OCI-LY7 (cell line): ENCODE results near the gene FAM149B1. TPM values are rescaled to one million over a fixed set of nuclear protein-coding genes. Genes with fewer than 3 reads are reported as not detected.

Experiments used
- BruUV-seq: library from RNA; stranded (reverse); fragments of 400-500 nt; replicated peaks from 2 replicates; lab custom pipeline; 2021; lab: Mats Ljungman, UMichigan
- CTCF ChIA-PET: fragments of 300-600 bp; sonication (Branson Sonifier 250); formaldehyde crosslinking; loops from one replicate; lab custom pipeline; 2022; ENCODE audit warnings: antibody characterized with exemption; ENCODE audit not compliant: unreplicated experiment; lab: Charles Lee
- POLR2A ChIA-PET: fragments of 300-600 bp; sonication (Branson Sonifier 250); formaldehyde crosslinking; loops from one replicate; lab custom pipeline; 2022; ENCODE audit warnings: antibody characterized with exemption; lab: Charles Lee
- DNase-seq: peaks from one replicate; pipeline ENCODE4 v3.0.0-alpha.2; 2015; ENCODE audit warnings: low spot score
- H2AFZ ChIP-seq: fragments of 200-600 bp; sonication (generic), shearing (Covaris generic); 2 replicates; pipeline ENCODE4 v1.6.1; 2014; ENCODE audit warnings: mild to moderate bottlenecking, antibody characterized with exemption, low read length, moderate library complexity
- H3K27ac ChIP-seq: fragments of 200-600 bp; sonication (generic); 2 replicates; pipeline ENCODE4 v1.5.1; 2014; ENCODE audit warnings: mixed run types, low read depth, mild to moderate bottlenecking, moderate library complexity, low read length, inconsistent platforms; ENCODE audit not compliant: poor library complexity, severe bottlenecking
- H3K36me3 ChIP-seq: fragments of 200-600 bp; sonication (generic); 2 replicates; pipeline ENCODE4 v1.6.1; 2014; ENCODE audit warnings: mild to moderate bottlenecking, antibody characterized with exemption, low read length, moderate library complexity, mixed read lengths; ENCODE audit not compliant: insufficient read depth
- H3K4me1 ChIP-seq: fragments of 200-600 bp; sonication (generic); 2 replicates; pipeline ENCODE4 v1.5.1; 2014; ENCODE audit warnings: mild to moderate bottlenecking, low read length; ENCODE audit not compliant: insufficient read depth, poor library complexity, severe bottlenecking
- H3K4me2 ChIP-seq: fragments of 200-600 bp; sonication (generic); 2 replicates; pipeline ENCODE4 v1.6.1; 2014; ENCODE audit warnings: mild to moderate bottlenecking, low read length
- H3K4me3 ChIP-seq: fragments of 200-600 bp; sonication (generic); 2 replicates; pipeline ENCODE4 v1.5.1; 2014; ENCODE audit warnings: mild to moderate bottlenecking, low read depth, low read length; ENCODE audit not compliant: poor library complexity, severe bottlenecking
- H3K79me2 ChIP-seq: fragments of 200-600 bp; sonication (generic); 2 replicates; pipeline ENCODE4 v1.6.1; 2016; ENCODE audit warnings: low read depth, mild to moderate bottlenecking, low read length, moderate library complexity, mixed read lengths; ENCODE audit not compliant: insufficient read depth
- H3K9me2 ChIP-seq: fragments of 200-600 bp; sonication (generic); 2 replicates; pipeline ENCODE4 v1.6.1; 2016; ENCODE audit warnings: mild to moderate bottlenecking, low read length, mixed read lengths; ENCODE audit not compliant: insufficient read depth
- H3K9me3 ChIP-seq: fragments of 200-600 bp; sonication (generic); 2 replicates; pipeline ENCODE4 v1.6.1; 2014; ENCODE audit warnings: mild to moderate bottlenecking, mixed run types, low read length, mixed read lengths
- H4K20me1 ChIP-seq: fragments of 200-600 bp; sonication (generic); 2 replicates; pipeline ENCODE4 v1.6.1; 2014; ENCODE audit warnings: mild to moderate bottlenecking, antibody characterized with exemption, low read length, moderate library complexity, mixed read lengths; ENCODE audit not compliant: insufficient read depth
- CTCF ChIP-seq: fragments of 200-600 bp; sonication (generic); conservative IDR thresholded peaks from 2 replicates; pipeline ENCODE4 v1.5.1; 2014; ENCODE audit warnings: mild to moderate bottlenecking, antibody characterized with exemption, low read length, moderate library complexity, mixed read lengths
- EZH2phosphoT487 ChIP-seq: fragments of 200-600 bp; sonication (generic); IDR thresholded peaks from 2 replicates; pipeline ENCODE4 v1.6.1; 2018; ENCODE audit warnings: low read depth, borderline replicate concordance, mild to moderate bottlenecking, mixed run types, antibody characterized with exemption, low read length, moderate library complexity, mixed read lengths
- intact Hi-C: fragments of 100-400 bp; cut with micrococcal nuclease; formaldehyde crosslinking; loops from one replicate; pipeline ENCODE4 v1.10.0; 2022; ENCODE audit not compliant: unreplicated experiment
- total RNA-seq, 2 experiments: library from RNA; depleted of rRNA in 1 of 2; stranded (reverse); fragments of >200 nt in 1 of 2; shearing (Covaris generic) in 1 of 2; gene quantifications; 2 replicates each; pipeline ENCODE4 v1.2.3, GENCODE V29; 2014 to 2022

FAM149B1 gene
- total RNA-seq, 2 experiments from 2014 or later, result 14.7 to 18.5 TPM

GRCh38 chr10:73232887-73233286, 65.0 kb downstream of the FAM149B1 start:
- no peak overlapping the region for H3K27ac ChIP-seq
- BruUV-seq, result no TSS peak
- H3K4me1 ChIP-seq, result no peaks in the 10 kb centered on the region
- H3K4me3 ChIP-seq, result no peak overlapping the region
- ChIA-PET POLR2A (interaction anchor here (0.5 to 1.6 kb wide), 4 partner anchors 10 to 68 kb away, joined by 3 to 8 read pairs (median 5); partner anchors contain the start of gene MRPS16), CTCF (no interaction called here)
- no peak overlapping the region for H3K4me2 ChIP-seq
- no peak for DNase-seq
- H3K79me2 ChIP-seq, result no peaks in the 10 kb centered on the region
- intact Hi-C loops, result no loop called here
- H3K9me2 ChIP-seq, result no peaks in the 10 kb centered on the region
- H3K9me3 ChIP-seq, result no peaks in the 10 kb centered on the region
- H4K20me1 ChIP-seq, result no peaks in the 10 kb centered on the region
- TF ChIP-seq EZH2phosphoT487 (no peak), CTCF (peak; percentile 33)
- peaks cover 64% of the 10 kb centered on the region for H3K36me3 ChIP-seq
- H2AFZ ChIP-seq, result no peak overlapping the region

GRCh38 chr10:73233883-73234282, 66.0 kb downstream of the FAM149B1 start:
- no peaks in the 10 kb centered on the region for H3K4me1 ChIP-seq
- ChIA-PET POLR2A (interaction anchor here (0.6 to 1.9 kb wide), 6 partner anchors 11 to 82 kb away, joined by 3 to 8 read pairs (median 4); partner anchors contain the start of genes DNAJC9 and MRPS16), CTCF (no interaction called here)
- no peak for DNase-seq
- H3K79me2 ChIP-seq, result no peaks in the 10 kb centered on the region
- TF ChIP-seq EZH2phosphoT487 (no peak), CTCF (no peak)
- H3K27ac ChIP-seq, result no peak overlapping the region
- no peaks in the 10 kb centered on the region for H4K20me1 ChIP-seq
- intact Hi-C loops, result no loop called here
- BruUV-seq, result no TSS peak
- H3K4me2 ChIP-seq, result no peak overlapping the region
- peaks cover 74% of the 10 kb centered on the region for H3K36me3 ChIP-seq
- no peak overlapping the region for H2AFZ ChIP-seq
- no peaks in the 10 kb centered on the region for H3K9me3 ChIP-seq
- H3K4me3 ChIP-seq, result no peak overlapping the region
- H3K9me2 ChIP-seq, result no peaks in the 10 kb centered on the region

GRCh38 chr10:73234695-73235094, 66.8 kb downstream of the FAM149B1 start:
- Histone ChIP-seq H4K20me1 (no peaks in the 10 kb centered on the region), H3K9me3 (no peaks in the 10 kb centered on the region), H3K4me3 (no peak overlapping the region), H3K4me1 (no peaks in the 10 kb centered on the region), H3K79me2 (no peaks in the 10 kb centered on the region), H3K4me2 (no peak overlapping the region), H3K27ac (no peak overlapping the region), H2AFZ (no peak overlapping the region), H3K36me3 (peaks cover 82% of the 10 kb centered on the region), H3K9me2 (no peaks in the 10 kb centered on the region)
- intact Hi-C loops, result no loop called here
- TF ChIP-seq CTCF (no peak), EZH2phosphoT487 (no peak)
- no TSS peak for BruUV-seq
- ChIA-PET POLR2A (interaction anchor here (1.6 to 1.9 kb wide), 3 partner anchors 12 to 18 kb away, joined by 4 to 8 read pairs (median 7); partner anchors contain the start of genes DNAJC9 and MRPS16), CTCF (no interaction called here)
- no peak for DNase-seq
